GM06990 (cell line): ENCODE results near the gene LAS1L.

Source experiments
- DNase-seq: peaks from one replicate; pipeline ENCODE4 v3.0.0-alpha.2; 2011; ENCODE audit not compliant: insufficient read length; ENCODE audit errors: extremely low read depth
- H3K27me3 ChIP-seq: replicated peaks from 2 replicates; pipeline ENCODE4 v1.6.0; 2011; ENCODE audit warnings: low read length; ENCODE audit not compliant: control insufficient read depth, insufficient read depth
- H3K36me3 ChIP-seq: 2 replicates; pipeline ENCODE4 v1.5.1; 2011; ENCODE audit warnings: low read length; ENCODE audit not compliant: control insufficient read depth, insufficient read depth
- H3K4me3 ChIP-seq: replicated peaks from 2 replicates; pipeline ENCODE4 v1.5.1; 2011; ENCODE audit warnings: low read depth, mild to moderate bottlenecking, control low read depth, low read length
- CTCF ChIP-seq: IDR thresholded peaks from 2 replicates; pipeline ENCODE4 v1.5.1; 2011; ENCODE audit warnings: low read length, control low read depth, mild to moderate bottlenecking, inconsistent platforms; ENCODE audit not compliant: insufficient read depth, poor library complexity, severe bottlenecking

Gene LAS1L

DNA sequence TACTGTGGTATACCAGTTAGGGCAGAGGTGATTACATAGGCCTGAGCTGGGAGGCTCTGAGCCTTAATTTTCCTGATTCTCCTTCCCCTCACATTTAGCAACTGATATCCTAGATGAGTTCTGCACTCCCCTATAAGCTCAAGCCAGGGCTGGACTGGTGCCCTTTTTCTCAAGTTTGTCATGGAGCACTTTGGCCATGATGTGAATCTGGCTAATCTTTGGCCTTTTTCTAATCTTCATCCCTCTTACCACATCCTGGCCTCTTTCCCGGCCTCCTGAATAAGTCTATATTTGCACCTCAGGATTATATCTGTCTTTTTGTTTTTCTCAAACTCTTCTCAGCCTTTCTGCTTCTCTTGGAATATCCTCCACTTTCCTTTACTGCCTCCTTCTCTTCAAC lies 10.9 kb upstream of the LAS1L start:
- DNase-seq = no peak
- TF ChIP-seq CTCF = no peak
- no peak overlapping the region for H3K4me3 ChIP-seq
- no peaks in the 10 kb centered on the region for H3K36me3 ChIP-seq
- H3K27me3 ChIP-seq = no peaks in the 10 kb centered on the region

- no peak for TF ChIP-seq CTCF
- H3K27me3 ChIP-seq = no peaks in the 10 kb centered on the region
- no peak overlapping the region for H3K4me3 ChIP-seq
- no peak for DNase-seq
- H3K36me3 ChIP-seq = no peaks in the 10 kb centered on the region
These were observed 2.6 kb upstream of the LAS1L start for GRCh38 chrX:65537229-65537628.

DNA sequence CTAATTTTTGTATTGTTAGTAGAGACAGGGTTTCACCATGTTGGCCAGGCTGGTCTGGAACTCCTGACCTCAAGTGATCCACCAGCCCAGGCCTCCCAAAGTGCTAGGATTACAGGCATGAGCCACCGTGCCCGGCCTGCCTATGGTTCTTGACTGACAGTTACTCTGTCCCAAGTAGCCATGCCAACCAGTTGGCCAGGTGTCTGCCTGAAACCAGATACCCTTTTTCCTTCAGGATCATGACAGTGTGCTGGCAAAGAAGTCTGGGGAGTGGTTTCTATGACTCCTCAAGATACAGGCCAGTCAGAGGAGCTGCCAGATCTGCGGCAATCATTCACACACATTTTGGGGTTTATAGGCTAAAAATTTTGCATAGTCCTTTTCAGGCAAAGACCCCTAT lies 1.7 kb upstream of the LAS1L start:
- no peak for DNase-seq
- H3K27me3 ChIP-seq = no peaks in the 10 kb centered on the region
- no peak overlapping the region for H3K4me3 ChIP-seq
- TF ChIP-seq CTCF = no peak
- H3K36me3 ChIP-seq = no peaks in the 10 kb centered on the region

DNA sequence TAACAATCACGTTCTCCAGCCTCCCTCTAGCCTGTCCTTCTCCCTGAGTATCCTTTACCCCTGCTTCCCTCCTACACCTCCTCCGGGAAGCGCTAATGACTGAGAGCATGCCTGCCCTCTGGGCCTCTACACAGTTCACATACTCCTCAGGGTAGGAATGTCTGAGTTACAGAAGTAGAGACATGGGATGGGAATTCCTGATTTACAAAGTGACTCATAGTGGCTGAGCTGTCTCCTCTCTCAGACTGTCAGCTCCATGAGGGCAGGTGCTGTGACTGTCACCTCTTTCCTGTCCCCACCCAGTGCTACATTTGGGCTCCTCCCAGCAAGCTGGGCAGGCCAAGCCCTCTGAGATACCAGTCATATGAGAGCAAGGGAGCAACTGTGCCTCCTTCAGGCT lies 2.6 kb downstream of the LAS1L start:
- Histone ChIP-seq H3K4me3 (no peak overlapping the region), H3K27me3 (no peaks in the 10 kb centered on the region), H3K36me3 (peaks cover 2% of the 10 kb centered on the region)
- no peak for DNase-seq
- no peak for TF ChIP-seq CTCF

DNA sequence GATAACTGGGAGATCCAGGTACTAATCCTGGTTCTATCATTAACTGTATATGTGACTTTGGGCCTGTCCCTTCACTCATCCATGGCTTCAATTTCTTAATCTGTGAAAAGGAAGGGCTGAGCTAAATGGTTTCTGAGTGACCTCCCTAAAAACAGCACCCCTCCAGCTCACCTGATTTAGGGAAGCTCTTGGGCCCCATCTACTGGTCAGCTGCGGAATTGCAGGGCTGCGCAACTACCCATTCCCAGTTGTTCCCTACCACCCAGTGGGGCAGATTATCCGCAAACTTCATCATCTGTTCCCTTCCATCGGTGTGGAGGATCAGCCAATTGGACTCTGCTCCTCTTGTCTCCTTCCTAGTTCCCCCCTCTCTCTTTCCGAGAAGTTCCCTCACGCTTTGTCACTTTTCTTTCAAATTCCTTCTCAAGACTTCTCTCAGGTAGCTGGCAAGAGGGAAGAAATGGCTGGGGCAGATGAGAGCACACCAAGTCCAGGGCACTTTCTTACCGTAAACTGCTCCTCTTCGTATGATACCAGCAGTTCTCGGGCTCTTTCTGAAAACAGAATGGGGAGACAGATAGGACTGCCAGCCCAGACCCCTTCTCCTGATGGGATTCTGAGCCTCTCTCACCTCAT lies 5.8 kb downstream of the LAS1L start:
- no peaks in the 10 kb centered on the region for H3K27me3 ChIP-seq
- no peak overlapping the region for H3K4me3 ChIP-seq
- peaks cover 2% of the 10 kb centered on the region for H3K36me3 ChIP-seq
- no peak for DNase-seq
- TF ChIP-seq CTCF = peak; percentile 100

DNA sequence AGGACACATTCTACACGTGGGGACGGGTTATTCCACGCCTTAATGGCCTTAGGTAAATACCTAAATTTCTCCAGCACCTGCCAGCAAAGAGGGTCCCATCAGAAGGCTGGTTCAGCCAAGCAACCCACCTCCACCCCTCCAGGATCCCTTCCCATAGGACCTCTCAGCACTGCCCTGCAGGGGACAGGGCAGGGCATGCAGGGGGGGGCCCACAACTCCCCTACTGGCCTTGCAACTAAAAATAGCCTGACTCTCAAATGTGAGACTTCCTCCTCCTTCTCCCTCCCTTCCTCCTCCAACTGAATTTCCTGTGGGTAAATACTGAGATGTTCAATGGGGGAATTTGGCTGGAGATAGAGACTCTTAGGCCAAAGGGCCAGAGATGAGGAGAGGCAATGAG lies 6.3 kb downstream of the LAS1L start:
- no peak for DNase-seq
- Histone ChIP-seq H3K4me3 (no peak overlapping the region), H3K36me3 (peaks cover 2% of the 10 kb centered on the region), H3K27me3 (no peaks in the 10 kb centered on the region)
- TF ChIP-seq CTCF = no peak
